Type B pancreatic cell (in vitro differentiated cells): ENCODE results near the gene KCTD13. TPM values are rescaled to one million over a fixed set of nuclear protein-coding genes. Genes with fewer than 3 reads are reported as not detected.

Experiments
- DNase-seq: peaks from one replicate; pipeline ENCODE4 v3.0.0; 2021; ENCODE audit warnings: mixed read lengths; ENCODE audit not compliant: unreplicated experiment; ENCODE audit errors: extremely low spot score
- H3K27ac Mint-ChIP-seq: 2 replicates; pipeline ENCODE4 v1.8.0; 2021; ENCODE audit warnings: mild to moderate bottlenecking, mixed read lengths
- H3K27me3 Mint-ChIP-seq: 2 replicates; pipeline ENCODE4 v1.8.0; 2021; ENCODE audit warnings: mixed read lengths
- H3K36me3 Mint-ChIP-seq: 2 replicates; pipeline ENCODE4 v1.8.0; 2021; ENCODE audit warnings: mixed read lengths
- H3K4me1 Mint-ChIP-seq: one replicate; pipeline ENCODE4 v1.8.0; 2021; ENCODE audit warnings: mixed read lengths; ENCODE audit not compliant: unreplicated experiment
- H3K4me3 Mint-ChIP-seq: 2 replicates; pipeline ENCODE4 v1.8.0; 2021; ENCODE audit warnings: mild to moderate bottlenecking, mixed read lengths
- H3K9me3 Mint-ChIP-seq: 2 replicates; pipeline ENCODE4 v1.8.0; 2021; ENCODE audit warnings: mixed read lengths
- CTCF ChIP-seq: fragments of 200-600 bp; sonication (generic); conservative IDR thresholded peaks from 2 replicates; pipeline ENCODE4 v1.5.0; 2021; ENCODE audit warnings: antibody characterized with exemption, mild to moderate bottlenecking
- total RNA-seq: library from RNA; stranded (reverse); gene quantifications from 2 replicates; pipeline ENCODE4 v1.2.1, GENCODE V29; 2021; ENCODE audit warnings: low replicate concordance

Gene KCTD13
- total RNA-seq, 1 donor from 2014 or later = 20.6 TPM

GRCh38 chr16:29927070-29927905, 1.3 kb upstream of the KCTD13 start:
- TF ChIP-seq CTCF = no peak
- H3K4me3 Mint-ChIP-seq = peak overlapping the region; percentile 95
- peaks cover 33% of the 10 kb centered on the region for H3K4me1 Mint-ChIP-seq
- H3K27me3 Mint-ChIP-seq = no peaks in the 10 kb centered on the region
- H3K27ac Mint-ChIP-seq = peak overlapping the region; percentile 92
- DNase-seq = no peak
- H3K9me3 Mint-ChIP-seq = no peaks in the 10 kb centered on the region
- no peaks in the 10 kb centered on the region for H3K36me3 Mint-ChIP-seq

GRCh38 chr16:29926711-29927052, 656 bp upstream of the KCTD13 start:
- Mint-ChIP-seq H3K36me3 (no peaks in the 10 kb centered on the region), H3K4me3 (peak overlapping the region; percentile 95), H3K27me3 (no peaks in the 10 kb centered on the region), H3K27ac (peak overlapping the region; percentile 92), H3K9me3 (no peaks in the 10 kb centered on the region), H3K4me1 (peaks cover 33% of the 10 kb centered on the region)
- no peak for DNase-seq
- no peak for TF ChIP-seq CTCF

GRCh38 chr16:29925105-29925756, 795 bp downstream of the KCTD13 start:
- DNase-seq = no peak
- Mint-ChIP-seq H3K27me3 (no peaks in the 10 kb centered on the region), H3K9me3 (no peaks in the 10 kb centered on the region), H3K36me3 (peaks cover 4% of the 10 kb centered on the region), H3K4me1 (peaks cover 33% of the 10 kb centered on the region), H3K27ac (peak overlapping the region; percentile 80), H3K4me3 (peak overlapping the region; percentile 95)
- TF ChIP-seq CTCF = no peak

GRCh38 chr16:29922986-29923501, 3.0 kb downstream of the KCTD13 start:
- H3K4me3 Mint-ChIP-seq = no peak overlapping the region
- no peaks in the 10 kb centered on the region for H3K27me3 Mint-ChIP-seq
- H3K27ac Mint-ChIP-seq = no peak overlapping the region
- no peak for DNase-seq
- H3K9me3 Mint-ChIP-seq = no peaks in the 10 kb centered on the region
- peaks cover 32% of the 10 kb centered on the region for H3K4me1 Mint-ChIP-seq
- peaks cover 5% of the 10 kb centered on the region for H3K36me3 Mint-ChIP-seq
- no peak for TF ChIP-seq CTCF

GRCh38 chr16:29922326-29922725, 3.7 kb downstream of the KCTD13 start:
- TF ChIP-seq CTCF = no peak
- peaks cover 8% of the 10 kb centered on the region for H3K36me3 Mint-ChIP-seq
- no peaks in the 10 kb centered on the region for H3K9me3 Mint-ChIP-seq
- no peak overlapping the region for H3K4me3 Mint-ChIP-seq
- no peak overlapping the region for H3K27ac Mint-ChIP-seq
- peaks cover 25% of the 10 kb centered on the region for H3K4me1 Mint-ChIP-seq
- no peak for DNase-seq
- H3K27me3 Mint-ChIP-seq = no peaks in the 10 kb centered on the region
